Bronchial epithelial cell (primary cell): ENCODE data around the gene SLC44A5. TPM values are rescaled to one million over a fixed set of nuclear protein-coding genes. Genes with fewer than 3 reads are reported as not detected.

Experiments
- DNase-seq: peaks from one replicate; pipeline ENCODE4 v3.0.0-alpha.2; 2010; ENCODE audit warnings: low read depth
- FAIRE-seq: peaks from 2 replicates; lab custom pipeline; 2011; peaks lifted over from hg19 to GRCh38; lab: Jason Lieb, UNC
- H3K27me3 ChIP-seq: 2 replicates; pipeline ENCODE4 v1.5.1; 2011; ENCODE audit warnings: low read length; ENCODE audit not compliant: control insufficient read depth, insufficient read depth
- H3K36me3 ChIP-seq: 2 replicates; pipeline ENCODE4 v1.5.1; 2011; ENCODE audit warnings: low read length; ENCODE audit not compliant: control insufficient read depth, insufficient read depth
- H3K4me3 ChIP-seq: 2 replicates; pipeline ENCODE4 v1.5.1; 2011; ENCODE audit warnings: mild to moderate bottlenecking, low read depth, low read length, control low read depth
- total RNA-seq: library from RNA; depleted of rRNA; stranded (reverse); fragments of >200 nt; gene quantifications from 2 replicates; pipeline ENCODE4 v1.2.1, GENCODE V29; 2014
- TF ChIP-seq, protein P1 (sequence below): IDR thresholded peaks from 2 replicates; pipeline ENCODE4 v1.5.1; 2011; ENCODE audit warnings: mild to moderate bottlenecking, moderate library complexity, low read length, control low read depth, inconsistent platforms; ENCODE audit not compliant: insufficient read depth, severe bottlenecking

Gene SLC44A5
- total RNA-seq, 1 donor from 2014 or later = under 0.01 TPM

- DNase-seq (no peak), FAIRE-seq (no peak)
- TF ChIP-seq, protein P1, sequence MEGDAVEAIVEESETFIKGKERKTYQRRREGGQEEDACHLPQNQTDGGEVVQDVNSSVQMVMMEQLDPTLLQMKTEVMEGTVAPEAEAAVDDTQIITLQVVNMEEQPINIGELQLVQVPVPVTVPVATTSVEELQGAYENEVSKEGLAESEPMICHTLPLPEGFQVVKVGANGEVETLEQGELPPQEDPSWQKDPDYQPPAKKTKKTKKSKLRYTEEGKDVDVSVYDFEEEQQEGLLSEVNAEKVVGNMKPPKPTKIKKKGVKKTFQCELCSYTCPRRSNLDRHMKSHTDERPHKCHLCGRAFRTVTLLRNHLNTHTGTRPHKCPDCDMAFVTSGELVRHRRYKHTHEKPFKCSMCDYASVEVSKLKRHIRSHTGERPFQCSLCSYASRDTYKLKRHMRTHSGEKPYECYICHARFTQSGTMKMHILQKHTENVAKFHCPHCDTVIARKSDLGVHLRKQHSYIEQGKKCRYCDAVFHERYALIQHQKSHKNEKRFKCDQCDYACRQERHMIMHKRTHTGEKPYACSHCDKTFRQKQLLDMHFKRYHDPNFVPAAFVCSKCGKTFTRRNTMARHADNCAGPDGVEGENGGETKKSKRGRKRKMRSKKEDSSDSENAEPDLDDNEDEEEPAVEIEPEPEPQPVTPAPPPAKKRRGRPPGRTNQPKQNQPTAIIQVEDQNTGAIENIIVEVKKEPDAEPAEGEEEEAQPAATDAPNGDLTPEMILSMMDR = no peak
- no peaks in the 10 kb centered on the region for H3K27me3 ChIP-seq
- no peaks in the 10 kb centered on the region for H3K36me3 ChIP-seq
- H3K4me3 ChIP-seq = no peak overlapping the region
Observed at GRCh38 chr1:75543705-75544104, 67.2 kb downstream of the SLC44A5 start.

- FAIRE-seq (no peak), DNase-seq (no peak)
- Histone ChIP-seq H3K36me3 (no peaks in the 10 kb centered on the region), H3K4me3 (no peak overlapping the region), H3K27me3 (no peaks in the 10 kb centered on the region)
- TF ChIP-seq, protein P1 = no peak
Observed at GRCh38 chr1:75542818-75543570, 67.9 kb downstream of the SLC44A5 start.

- Histone ChIP-seq H3K36me3 (no peaks in the 10 kb centered on the region), H3K4me3 (no peak overlapping the region), H3K27me3 (no peaks in the 10 kb centered on the region)
- DNase-seq = peak; percentile 7
- TF ChIP-seq, protein P1 = no peak
- FAIRE-seq = no peak
Observed at GRCh38 chr1:75539230-75540116, 71.4 kb downstream of the SLC44A5 start.

DNA sequence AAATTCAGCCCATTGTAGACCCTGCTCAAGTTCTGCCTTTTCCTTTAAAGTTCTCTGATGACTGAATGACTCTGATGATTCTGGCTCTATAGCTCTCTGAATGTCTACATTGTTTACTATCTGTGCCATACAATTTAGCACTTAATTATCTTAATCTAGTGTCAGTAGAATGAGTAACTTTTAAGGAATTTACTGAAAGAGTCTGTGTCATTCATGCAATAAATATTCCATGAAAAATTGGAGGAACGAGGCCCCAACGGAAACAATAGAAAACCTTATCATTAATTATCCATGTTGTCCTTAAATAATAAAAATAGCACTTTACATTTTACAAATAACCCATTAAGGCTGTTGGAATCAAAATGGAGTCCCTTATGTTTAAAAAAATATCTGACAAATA, 77.8 kb downstream of the SLC44A5 start:
- no peaks in the 10 kb centered on the region for H3K27me3 ChIP-seq
- DNase-seq (no peak), FAIRE-seq (no peak)
- TF ChIP-seq, protein P1 = no peak
- no peak overlapping the region for H3K4me3 ChIP-seq
- no peaks in the 10 kb centered on the region for H3K36me3 ChIP-seq

- TF ChIP-seq, protein P1 = no peak
- Histone ChIP-seq H3K36me3 (no peaks in the 10 kb centered on the region), H3K4me3 (no peak overlapping the region), H3K27me3 (no peaks in the 10 kb centered on the region)
- FAIRE-seq (no peak), DNase-seq (no peak)
Observed at GRCh38 chr1:75531570-75531969, 79.3 kb downstream of the SLC44A5 start.
